HG02623 (cell line): ENCODE data around the gene CRB2.

Experiments
- ATAC-seq: cut with Tn5 transposase; IDR thresholded peaks from one replicate; pipeline ENCODE4 v1.9.1; 2021; ENCODE audit warnings: moderate library complexity; ENCODE audit not compliant: unreplicated experiment

CRB2 gene

GRCh38 chr9:123361731-123362510 lies 5.9 kb downstream of the CRB2 start:
- ATAC-seq: no peak

- no peak for ATAC-seq
Measured at GRCh38 chr9:123362856-123363255, 6.9 kb downstream of the CRB2 start.

GRCh38 chr9:123364241-123364824 lies 8.3 kb downstream of the CRB2 start:
- no peak for ATAC-seq

GRCh38 chr9:123365287-123365880 lies 9.4 kb downstream of the CRB2 start:
- no peak for ATAC-seq

GRCh38 chr9:123365881-123366528 lies 10.0 kb downstream of the CRB2 start:
- ATAC-seq: no peak

GRCh38 chr9:123368023-123368422 lies 12.0 kb downstream of the CRB2 start:
- ATAC-seq: no peak

GRCh38 chr9:123368536-123369153 lies 12.6 kb downstream of the CRB2 start:
- no peak for ATAC-seq

- ATAC-seq: no peak
Measured at GRCh38 chr9:123369296-123369695, 13.3 kb downstream of the CRB2 start.

- ATAC-seq: no peak
Measured at GRCh38 chr9:123370108-123370507, 14.1 kb downstream of the CRB2 start.

- ATAC-seq: no peak
Measured at GRCh38 chr9:123370526-123371227, 14.7 kb downstream of the CRB2 start.

- ATAC-seq: no peak
Measured at GRCh38 chr9:123371228-123371584, 15.2 kb downstream of the CRB2 start.

- no peak for ATAC-seq
Measured at GRCh38 chr9:123371805-123372590, 16.0 kb downstream of the CRB2 start.

GRCh38 chr9:123372766-123373446 lies 16.9 kb downstream of the CRB2 start:
- ATAC-seq: no peak

GRCh38 chr9:123373447-123373923 lies 17.5 kb downstream of the CRB2 start:
- ATAC-seq: no peak

- ATAC-seq: no peak
Measured at GRCh38 chr9:123373946-123374345, 17.9 kb downstream of the CRB2 start.

GRCh38 chr9:123375469-123376132 lies 19.6 kb downstream of the CRB2 start:
- ATAC-seq: no peak

- no peak for ATAC-seq
Measured at GRCh38 chr9:123376218-123377071, 20.4 kb downstream of the CRB2 start.
